AG04449 (cell line): Measurements from ENCODE around the gene ARL17B.
"Not testable (repeated sequence)": the region's sequence is repeated elsewhere in the genome, so short reads cannot be mapped to it uniquely, and the experiment has no call there.

Experiments used
- CTCF ChIA-PET: fragments of 350-600 bp; formaldehyde crosslinking; extraction: SDS; loops from one replicate; lab custom pipeline; 2021; ENCODE audit warnings: antibody characterized with exemption; lab: Yijun Ruan, JAX
- POLR2A ChIA-PET: fragments of 400-600, 350-600 bp; formaldehyde crosslinking; extraction: SDS; loops from one replicate; lab custom pipeline; 2020; ENCODE audit warnings: antibody characterized with exemption, inconsistent platforms; lab: Yijun Ruan, JAX
- DNase-seq: peaks from one replicate; pipeline ENCODE4 v3.0.0-alpha.2; 2010; ENCODE audit warnings: low read depth, low spot score
- H3K4me3 ChIP-seq: 2 replicates; pipeline ENCODE4 v1.5.1; 2011; ENCODE audit warnings: low read depth, mild to moderate bottlenecking, control low read depth, low read length

The ARL17B gene

DNA sequence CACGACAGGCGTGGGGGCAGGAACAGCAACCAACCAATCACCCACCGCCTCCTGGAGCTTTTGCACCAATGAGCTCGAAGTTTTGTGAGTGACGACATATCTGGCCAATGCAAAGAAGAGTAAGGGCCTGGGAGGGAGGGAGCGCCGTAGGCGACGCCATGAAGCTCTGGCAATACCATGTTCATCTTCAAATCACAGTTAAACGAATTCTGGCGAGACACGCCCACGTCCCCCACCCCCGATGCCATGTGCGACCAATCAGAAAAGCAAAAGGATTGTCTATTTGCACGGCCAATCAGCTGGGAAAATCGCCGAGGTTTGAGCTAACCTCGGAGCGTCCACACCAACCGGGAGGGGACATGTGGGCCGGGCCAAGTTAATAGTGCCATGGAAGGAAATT lies at the start of gene ARL17B:
Gene ARL17B (minus strand): TSS at position 12 of the 400 bp plus-strand sequence. CDS start 3,369 bp downstream, outside the sequence.
- CTCF ChIA-PET, DNase-seq, H3K4me3 ChIP-seq, POLR2A ChIA-PET: not testable (repeated sequence)

DNA sequence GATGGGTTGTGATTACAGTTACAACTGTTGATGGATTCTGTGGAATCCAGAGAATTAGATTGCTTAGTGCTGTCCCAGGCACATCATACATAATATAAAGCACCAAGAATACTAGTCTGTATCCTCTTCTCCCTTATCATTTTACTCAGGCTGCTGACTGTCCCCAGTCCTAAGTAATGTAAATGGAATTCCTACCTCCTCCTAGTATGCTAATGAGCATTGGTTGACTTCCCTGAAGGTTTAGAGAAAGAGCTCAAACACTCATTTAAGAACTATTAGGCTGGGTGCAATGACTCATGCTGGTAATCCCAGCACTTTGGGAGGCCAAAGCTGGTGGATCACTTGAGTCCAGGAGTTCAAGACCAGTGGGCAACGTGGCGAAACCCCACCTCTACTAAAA lies 48.3 kb upstream of the ARL17B start:
- DNase-seq, CTCF ChIA-PET, H3K4me3 ChIP-seq, POLR2A ChIA-PET: not testable (repeated sequence)

DNA sequence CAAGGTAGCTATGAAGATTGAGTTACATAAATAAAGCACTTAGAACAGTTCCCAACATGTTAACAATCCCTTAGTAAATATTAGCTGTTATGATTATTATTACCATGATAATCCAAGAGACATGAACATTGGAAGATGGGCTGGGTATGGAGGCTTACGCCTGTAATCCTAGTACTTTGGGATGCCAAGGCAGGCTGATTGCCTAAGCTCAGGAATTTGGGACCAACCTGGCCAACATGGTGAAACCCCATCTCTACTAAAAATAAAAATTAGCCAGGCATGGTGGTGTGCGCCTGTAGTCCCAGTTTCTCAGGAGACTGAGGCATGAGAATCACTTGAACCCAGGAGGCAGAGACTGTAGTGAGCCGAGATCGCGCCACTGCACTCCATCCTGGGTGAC lies 45.6 kb upstream of the ARL17B start:
- DNase-seq, H3K4me3 ChIP-seq, POLR2A ChIA-PET, CTCF ChIA-PET: not testable (repeated sequence)

DNA sequence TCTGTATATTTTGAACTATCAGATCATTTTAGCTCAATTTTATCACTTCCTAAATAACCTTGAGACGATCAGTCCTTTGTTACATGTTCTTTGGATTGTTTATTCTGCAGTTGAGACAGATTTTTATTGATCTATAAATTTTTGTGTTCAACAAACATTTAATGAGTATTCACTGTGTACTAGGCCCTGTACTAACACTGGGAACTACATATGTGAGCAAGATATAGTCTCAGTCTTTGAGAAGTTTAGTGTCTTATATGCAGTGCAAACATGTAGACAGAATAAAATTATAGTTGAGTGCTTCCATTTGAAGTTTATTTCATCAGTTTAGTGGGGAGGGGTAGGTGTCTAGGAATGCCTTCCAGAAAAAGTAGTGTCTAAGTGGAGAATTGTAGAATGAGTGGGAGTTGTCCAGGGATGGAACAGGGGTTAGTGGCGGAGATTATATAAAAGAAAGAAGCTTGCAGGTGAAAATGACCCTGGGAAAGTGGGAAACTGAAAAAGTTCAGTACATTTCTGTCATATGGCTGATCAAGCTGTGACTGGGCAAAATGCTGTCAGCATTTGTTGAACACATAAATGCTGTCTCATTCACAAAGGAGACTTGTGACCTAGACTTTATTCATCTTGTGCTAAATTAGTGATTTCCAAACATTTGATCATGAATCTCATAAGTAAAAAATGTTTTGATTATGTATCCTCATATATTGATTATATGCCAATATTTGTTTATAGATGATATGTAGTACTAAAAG lies 39.6 kb upstream of the ARL17B start:
- DNase-seq, H3K4me3 ChIP-seq, CTCF ChIA-PET, POLR2A ChIA-PET: not testable (repeated sequence)

DNA sequence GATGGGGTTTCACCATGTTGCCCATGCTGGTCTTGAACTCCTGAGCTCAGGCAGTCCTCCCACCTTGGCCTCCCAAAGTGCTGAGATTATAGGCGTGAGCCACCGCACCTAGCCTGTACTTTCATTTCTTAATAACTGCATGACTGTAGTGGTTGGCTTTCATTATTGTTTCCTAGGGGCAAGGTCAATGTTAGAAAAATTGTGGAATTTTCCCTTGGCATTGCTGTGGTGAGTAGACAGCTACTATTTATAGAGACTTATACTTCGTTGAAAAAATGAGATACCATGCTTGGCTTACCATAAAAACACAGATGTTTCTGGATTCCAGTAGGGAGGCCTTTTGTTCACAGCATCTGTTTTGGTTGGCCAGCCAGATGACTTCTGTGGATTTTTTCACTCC lies 39.0 kb upstream of the ARL17B start:
- POLR2A ChIA-PET, H3K4me3 ChIP-seq, DNase-seq, CTCF ChIA-PET: not testable (repeated sequence)

DNA sequence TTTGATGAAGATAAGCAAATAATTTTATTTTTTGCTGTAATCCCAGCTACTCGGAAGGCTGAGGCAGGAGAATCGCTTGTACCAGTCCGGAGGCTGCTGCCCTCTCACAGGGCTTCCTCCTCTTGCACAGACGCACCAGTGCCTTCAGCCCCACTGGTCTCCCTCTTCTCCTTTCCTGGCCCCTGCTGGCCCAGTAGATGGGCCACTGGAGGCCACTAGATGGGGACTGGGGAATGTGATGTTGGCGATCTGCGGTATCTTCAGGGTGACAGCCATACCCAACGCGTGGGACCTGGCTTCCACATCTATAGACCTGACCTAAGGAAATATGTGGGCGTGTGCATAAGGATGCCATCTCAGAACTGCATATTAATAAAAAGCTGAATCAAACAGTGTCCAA lies 38.4 kb upstream of the ARL17B start:
- DNase-seq, POLR2A ChIA-PET, CTCF ChIA-PET, H3K4me3 ChIP-seq: not testable (repeated sequence)

DNA sequence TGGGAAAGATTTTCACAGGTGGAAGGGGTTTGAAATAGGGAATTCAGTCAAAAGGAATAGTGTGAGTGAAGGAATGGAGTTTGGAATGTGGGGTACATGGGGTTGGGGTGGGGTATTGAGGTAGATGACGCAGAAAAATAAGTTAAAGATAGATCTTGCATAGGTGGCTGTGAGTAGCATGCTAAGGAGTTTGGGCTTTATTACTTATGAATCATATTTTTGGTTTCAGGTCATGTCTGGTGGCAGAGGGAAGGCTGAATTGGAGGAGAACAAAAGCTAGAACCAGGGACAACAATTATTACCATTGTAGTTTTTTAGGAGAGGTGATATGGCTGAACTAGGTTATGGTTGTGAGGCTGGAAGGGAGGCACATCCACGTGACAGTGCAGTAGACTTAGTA lies 34.7 kb upstream of the ARL17B start:
- DNase-seq, CTCF ChIA-PET, H3K4me3 ChIP-seq, POLR2A ChIA-PET: not testable (repeated sequence)

DNA sequence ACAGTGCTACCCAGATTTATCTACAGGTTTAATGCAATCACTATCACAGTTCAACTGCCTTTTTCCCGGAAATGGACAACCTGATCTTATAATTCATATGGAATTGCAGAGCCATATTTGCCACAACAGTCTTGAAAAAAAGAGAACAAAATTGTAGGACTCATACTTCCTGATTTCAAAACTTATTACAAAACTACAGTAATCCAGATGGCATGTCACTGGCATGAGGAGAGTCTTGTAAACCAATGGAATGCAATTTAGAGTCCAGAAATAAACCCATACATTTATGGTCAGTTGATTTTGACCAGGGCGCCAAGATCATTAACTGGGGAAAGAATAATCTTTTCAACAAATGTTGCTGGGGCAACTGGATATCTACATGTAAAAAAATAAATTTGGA lies 32.1 kb upstream of the ARL17B start:
- H3K4me3 ChIP-seq, CTCF ChIA-PET, POLR2A ChIA-PET, DNase-seq: not testable (repeated sequence)

DNA sequence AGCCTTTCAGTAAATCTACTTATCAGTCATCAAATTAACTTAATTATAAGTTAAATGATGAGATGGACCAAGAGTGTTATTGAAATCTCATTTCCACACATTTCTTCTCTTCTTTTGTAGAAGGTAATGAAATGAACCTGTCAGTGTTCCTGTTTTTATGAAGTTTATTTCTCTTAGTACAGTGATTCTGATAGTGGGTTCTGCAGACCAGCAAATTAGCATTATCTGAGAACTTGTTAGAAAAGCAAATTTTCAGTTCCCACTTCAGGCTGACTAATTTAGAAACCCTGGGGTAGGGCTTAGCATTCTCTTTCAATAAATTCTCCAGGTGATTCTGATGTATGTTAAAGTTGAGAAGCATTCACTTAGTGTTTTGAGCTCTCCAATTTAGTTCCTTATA lies 23.9 kb upstream of the ARL17B start:
- DNase-seq, H3K4me3 ChIP-seq, CTCF ChIA-PET, POLR2A ChIA-PET: not testable (repeated sequence)

DNA sequence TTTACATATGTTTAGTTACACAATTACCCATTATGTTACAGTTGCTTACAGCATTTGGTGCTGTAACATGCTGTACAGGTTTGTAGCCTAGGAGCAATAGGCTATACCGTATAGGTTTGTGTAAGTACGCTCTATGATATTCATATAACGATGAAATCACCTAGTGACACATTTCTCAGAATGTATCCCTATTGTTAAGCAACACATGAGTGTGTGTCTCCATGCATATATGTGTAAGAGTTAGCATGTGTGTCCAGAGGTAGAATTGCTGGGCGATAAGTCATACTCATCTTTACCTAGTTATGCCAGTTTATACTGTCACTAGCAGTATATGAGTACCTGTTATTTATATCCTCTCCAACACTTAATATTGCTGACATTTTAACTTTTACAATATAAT lies 21.6 kb upstream of the ARL17B start:
- CTCF ChIA-PET, POLR2A ChIA-PET, H3K4me3 ChIP-seq, DNase-seq: not testable (repeated sequence)

DNA sequence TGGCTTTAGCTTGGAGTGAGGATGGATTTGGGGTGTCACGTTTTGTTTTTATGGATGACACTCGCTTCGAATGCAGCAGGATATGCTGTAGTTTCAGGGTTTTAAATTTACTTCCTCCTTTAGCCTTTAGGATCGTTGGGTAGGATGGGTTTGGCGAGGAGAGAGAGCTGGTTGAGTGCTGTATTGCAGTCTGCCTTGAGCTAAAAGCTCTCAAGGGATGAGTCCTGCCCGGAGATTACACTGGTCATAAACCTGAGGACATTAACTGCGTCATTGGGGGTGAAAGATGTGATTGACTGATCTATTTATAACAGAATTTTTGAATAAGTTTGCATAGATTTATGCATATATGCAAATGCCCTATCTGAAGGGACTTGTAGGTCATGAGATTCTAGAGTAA lies 11.9 kb upstream of the ARL17B start:
- CTCF ChIA-PET, DNase-seq, H3K4me3 ChIP-seq, POLR2A ChIA-PET: not testable (repeated sequence)

DNA sequence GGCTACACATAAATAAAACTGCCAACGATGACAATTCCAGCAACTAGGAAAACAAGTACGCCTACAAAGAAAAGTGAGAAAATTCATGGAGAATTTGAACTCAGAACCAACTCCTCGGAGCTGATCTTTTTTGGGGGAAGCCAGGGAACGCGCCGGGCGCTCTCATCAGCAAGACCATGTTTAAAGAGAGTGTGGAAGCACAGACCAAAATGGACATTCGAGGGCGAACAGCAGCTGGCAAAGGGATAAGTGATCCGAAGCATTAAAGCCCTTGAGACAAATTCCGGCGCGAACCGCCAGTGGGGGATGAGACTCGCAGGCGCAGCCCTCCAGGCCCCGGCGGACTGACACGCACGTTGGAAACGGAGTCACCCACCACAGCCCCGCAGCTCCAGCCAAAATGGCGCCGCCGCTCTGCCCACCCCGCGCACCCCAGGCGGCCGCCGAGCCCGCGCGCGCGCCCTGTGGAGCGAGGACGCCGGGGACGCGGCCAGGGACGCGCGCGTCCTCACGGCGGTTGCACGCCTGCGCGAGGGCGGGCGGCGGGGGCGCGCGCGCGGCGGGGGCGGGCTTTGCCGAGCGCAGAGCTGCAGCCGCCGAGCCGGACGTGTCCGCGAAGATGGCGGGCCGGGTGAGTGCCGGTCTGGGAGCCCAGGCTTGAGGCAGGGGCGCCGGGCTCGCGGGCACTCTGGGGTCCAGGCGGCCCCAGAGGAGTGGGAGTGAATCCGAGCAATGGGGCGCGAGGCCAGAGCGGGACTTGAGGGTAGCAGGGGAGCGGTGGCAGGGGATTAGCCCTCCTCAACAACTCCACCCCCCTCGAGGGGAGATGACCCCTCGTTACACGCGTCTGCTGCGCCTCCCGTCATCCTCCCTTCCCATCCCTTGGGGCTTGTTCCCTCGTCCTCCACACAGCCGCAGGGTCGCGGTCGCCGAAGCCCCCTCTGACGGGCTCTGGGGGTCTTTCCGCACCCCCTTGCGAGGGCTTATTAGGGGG lies 11.0 kb upstream of the ARL17B start:
- DNase-seq, POLR2A ChIA-PET, CTCF ChIA-PET, H3K4me3 ChIP-seq: not testable (repeated sequence)

DNA sequence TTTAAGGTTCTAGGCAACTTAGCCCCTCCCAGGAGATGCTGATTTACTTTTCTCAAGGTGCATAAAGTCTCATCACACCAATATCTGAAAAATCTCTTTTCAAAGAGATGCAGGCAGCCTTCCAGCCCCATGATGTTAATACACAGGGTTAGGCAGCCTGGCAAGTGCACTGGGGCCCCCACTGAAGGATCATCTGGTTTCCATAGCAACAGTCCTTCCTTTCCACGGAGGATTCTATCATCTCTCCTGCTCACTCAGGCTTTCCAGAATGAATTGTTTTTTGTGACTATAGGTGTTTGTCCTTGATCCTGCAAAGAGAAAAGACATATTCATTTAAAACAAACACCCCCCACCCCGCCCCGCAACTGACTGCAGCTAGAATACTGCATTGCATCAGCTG lies 6.0 kb upstream of the ARL17B start:
- DNase-seq, CTCF ChIA-PET, H3K4me3 ChIP-seq, POLR2A ChIA-PET: not testable (repeated sequence)

DNA sequence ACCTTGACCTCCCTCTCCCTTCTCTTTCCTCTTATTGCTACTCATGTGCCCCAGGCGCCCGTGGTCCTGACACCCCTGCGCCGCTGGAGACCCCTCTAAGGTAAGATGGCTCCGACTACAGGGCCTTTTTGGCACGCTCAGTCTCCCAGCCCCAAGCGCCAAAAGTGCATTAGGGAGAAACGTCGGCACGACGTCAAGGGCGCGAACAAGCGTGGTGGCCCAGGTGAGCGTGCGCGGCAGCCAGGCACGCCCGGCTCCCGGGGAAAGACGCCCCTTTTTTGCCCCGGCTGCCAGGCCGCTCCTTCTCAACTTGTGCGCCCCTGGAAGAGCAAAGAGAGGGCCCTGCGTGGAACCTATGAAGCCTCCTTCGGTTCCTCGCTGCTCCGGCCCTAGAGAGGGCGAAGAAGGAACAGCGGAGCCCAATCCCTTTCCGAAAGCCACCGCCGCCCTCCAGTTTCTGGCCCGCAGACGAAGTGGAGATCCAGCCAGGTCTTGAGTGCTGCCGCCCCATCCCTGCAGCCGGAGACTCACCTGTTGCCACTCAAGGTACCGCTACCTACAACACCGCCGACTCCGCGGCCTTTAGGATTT lies 326 bp downstream of the ARL17B start:
- CTCF ChIA-PET, POLR2A ChIA-PET, H3K4me3 ChIP-seq, DNase-seq: not testable (repeated sequence)

DNA sequence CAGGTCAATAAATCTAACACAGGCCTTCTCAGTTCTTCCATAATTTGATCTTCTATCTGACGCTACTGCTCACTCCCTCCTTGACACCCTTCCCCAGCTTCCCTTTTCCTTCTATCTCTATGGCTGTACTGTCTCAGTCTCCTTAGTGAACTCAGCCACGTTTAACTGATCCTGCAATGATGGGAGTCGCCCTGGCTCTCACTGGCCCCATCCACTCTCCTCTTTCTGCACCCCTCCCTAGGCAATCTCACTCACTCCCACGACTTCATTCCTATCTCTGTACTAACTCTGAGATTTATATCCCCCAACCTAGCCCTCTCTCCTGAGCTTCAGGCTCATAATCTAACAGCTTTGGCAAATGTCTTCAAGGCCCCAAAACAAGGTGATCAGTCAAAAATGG lies 7.7 kb downstream of the ARL17B start:
- CTCF ChIA-PET, H3K4me3 ChIP-seq, POLR2A ChIA-PET, DNase-seq: not testable (repeated sequence)

DNA sequence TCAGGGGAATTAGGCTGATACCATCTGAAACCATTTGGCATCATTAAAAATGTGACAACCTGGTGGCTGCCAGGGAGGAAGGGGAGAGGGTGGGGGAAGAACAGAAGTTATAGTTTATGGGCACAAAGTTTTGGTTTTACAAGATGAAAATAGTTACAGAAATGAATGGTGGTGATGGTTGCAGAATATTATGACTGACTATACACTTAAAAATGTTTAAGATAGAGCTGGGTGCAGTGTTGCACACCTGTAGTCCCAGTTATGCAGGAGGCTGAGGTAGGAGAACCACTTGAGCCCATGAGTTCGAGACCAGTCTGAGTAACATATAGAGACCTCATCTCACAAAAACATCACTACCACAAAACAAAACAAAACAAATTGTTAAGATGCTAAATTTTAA lies 12.5 kb downstream of the ARL17B start:
- H3K4me3 ChIP-seq, POLR2A ChIA-PET, CTCF ChIA-PET, DNase-seq: not testable (repeated sequence)
